NCI-H1417 treated with DMSO at 0.1 percent for 48 hours (cell line): ENCODE results near the gene CCDC159.

Experiments used
- DNase-seq: peaks from one replicate; lab custom pipeline; 2025; lab: John Stamatoyannopoulos, UW

Gene CCDC159

DNA sequence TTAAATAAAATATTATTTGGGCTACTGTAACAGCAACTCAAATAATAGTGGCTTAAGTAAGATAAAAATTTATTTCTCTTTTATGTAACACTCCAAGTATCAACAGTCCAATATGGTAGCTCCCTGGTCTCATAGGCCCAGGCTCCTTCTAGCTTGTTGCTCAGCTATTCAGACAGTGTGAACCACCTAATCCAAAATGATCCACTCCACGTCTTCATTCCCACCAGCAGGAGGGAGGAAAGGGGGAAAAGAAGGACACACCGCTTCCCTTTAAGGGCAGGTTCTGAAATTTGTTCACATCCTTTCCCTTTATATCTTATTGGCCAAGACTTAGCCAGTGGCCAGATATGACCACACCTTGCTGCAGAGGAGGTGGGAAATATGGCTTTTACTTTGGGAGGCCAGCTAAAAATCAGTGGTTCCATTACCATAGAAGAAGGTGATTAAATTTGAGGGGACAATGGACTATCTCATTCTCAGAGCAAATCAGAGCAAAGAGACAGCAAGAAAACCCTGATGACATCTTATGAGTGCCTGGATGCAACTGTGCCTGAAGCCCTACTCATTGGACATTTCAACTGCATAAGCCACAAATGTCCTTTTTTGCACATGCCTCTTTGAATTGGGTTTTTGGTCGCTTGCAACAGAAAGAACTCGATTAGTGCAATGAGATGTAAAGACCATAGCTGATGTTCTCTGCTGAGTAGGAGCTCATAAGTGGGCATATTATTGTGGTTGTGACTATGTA lies 44.8 kb downstream of the CCDC159 start:
- no peak for DNase-seq

DNA sequence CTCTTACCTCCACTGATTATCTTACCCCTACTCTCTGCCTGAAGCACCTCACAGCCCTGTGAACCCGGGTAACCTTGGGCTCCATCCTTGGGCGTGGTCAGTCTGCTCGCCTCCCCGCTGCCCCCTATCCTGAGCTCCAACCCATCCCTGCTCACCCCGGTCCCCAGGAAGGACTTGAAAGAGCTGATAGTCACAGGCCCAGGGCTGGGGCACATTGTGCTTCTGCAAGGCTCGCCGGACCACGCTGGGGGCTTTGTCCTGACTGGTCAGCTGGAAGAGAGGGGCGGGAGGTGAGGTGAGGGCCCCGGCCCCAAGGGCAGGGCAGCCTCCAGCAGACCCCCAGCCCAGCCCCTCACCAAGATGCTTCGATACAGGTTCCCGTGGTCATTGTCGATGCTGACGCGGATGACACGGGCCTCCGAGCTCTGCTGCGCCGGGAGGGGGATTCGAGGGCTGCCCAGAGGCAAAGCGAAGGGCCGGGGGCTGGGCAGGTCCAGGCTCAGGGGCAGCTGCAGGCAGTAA lies 50.8 kb downstream of the CCDC159 start:
- no peak for DNase-seq

DNA sequence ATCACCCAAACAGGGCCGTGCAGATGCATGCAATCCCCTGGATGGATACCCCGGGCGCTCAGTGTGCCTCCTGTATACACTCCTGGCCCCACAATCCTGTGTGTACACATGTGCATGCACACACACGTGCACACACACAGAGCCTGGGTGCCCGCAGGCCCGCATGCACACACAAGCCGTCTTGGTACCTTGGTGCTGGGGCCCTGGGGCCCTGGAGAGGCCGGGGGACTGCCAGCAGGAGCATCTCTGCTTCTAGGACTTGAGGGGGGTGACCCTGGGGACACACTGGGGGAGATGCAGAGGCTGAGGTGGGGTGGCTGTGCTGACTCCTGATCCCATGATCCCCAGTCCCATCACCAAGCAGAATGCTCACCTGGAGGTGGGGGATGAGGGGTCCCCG lies 53.3 kb downstream of the CCDC159 start:
- DNase-seq = no peak

DNA sequence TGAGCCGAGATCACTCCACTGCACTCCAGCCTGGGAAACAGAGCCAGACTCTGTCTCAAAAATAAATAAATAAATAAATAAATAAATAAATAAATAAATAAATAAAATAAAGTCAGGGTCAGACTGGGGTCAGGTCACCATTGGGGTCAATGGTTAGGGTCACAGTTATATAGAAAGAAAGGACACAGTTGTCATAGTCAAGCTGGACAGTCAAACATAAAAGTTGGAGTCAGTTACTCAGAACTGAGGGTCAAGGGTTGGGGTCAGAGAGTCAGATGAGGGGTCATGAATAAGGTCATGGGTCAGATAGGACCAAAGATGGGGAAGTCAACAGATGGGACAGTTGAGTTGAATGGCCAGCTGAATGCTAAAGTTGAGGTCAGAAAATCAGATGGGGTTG lies 54.5 kb downstream of the CCDC159 start:
- DNase-seq = no peak

DNA sequence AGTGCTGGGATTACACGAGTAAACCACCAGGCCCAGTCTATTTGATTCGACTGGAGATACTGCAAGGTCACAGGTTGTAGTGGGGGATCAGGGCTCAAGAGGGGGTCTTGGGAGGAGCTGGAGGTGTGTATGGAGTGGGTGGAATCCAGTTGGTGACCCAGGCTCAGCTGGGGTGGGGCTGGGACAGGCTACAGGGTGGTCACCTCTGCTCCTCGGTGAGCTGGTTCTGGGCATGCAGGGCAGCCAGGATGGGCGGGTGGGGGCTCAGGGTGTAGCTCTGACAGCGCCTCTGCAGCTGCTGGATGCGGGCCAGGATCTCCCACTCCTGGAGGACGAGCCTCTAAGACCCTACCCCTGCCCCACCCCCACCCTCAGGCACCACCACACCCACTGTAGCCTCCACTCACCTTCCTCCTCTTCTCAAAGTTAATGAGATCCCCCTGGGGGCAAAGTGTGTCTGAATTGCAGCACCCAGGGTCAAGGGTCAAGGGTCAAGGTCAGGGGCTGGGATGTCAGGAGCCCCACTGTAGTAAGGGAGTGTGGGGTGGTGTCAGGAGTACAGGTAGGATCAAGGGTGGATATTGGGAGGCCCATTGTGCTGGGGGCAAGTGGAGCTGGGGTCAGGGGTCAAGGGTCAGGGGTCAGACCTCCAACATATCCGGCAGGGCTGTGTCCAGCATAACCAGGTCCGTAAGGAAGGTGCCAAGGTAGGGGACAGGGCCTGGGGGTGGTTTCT lies 55.7 kb downstream of the CCDC159 start:
- DNase-seq = no peak
